HCT116 (cell line): ENCODE data around the gene KLRC3. TPM values are rescaled to one million over a fixed set of nuclear protein-coding genes. Genes with fewer than 3 reads are reported as not detected.
A peak's percentile ranks its signal among the peaks of the same experiment; 100 is the strongest.

ENCODE experiments used
- ATAC-seq: fragments of 200-7000 bp; cut with Tn5 transposase; 2 replicates; pipeline ENCODE4 v1.9.1; 2020; ENCODE audit warnings: mild to moderate bottlenecking, moderate library complexity
- BruUV-seq: library from RNA; stranded (reverse); fragments of 400-500 nt; replicated peaks from 2 replicates; lab custom pipeline; 2021; lab: Mats Ljungman, UMichigan
- CTCF ChIA-PET: fragments of 300-600 bp; sonication (Branson Sonifier 250); formaldehyde crosslinking; loops from one replicate; lab custom pipeline; 2021; ENCODE audit warnings: antibody characterized with exemption; lab: Charles Lee
- POLR2A ChIA-PET: fragments of 300-600, 350-600 bp; sonication (Branson Sonifier 250); formaldehyde crosslinking; loops from one replicate; lab custom pipeline; 2021; ENCODE audit warnings: antibody characterized with exemption; lab: Charles Lee
- RAD21 ChIA-PET, 2 experiments: fragments of 300-600 bp; sonication (Branson Sonifier 250); formaldehyde crosslinking; loops; one replicate each; lab custom pipeline; 2023; ENCODE audit warnings: low total read pairs in 2 of 2; ENCODE audit not compliant: uncharacterized antibody in 2 of 2, unreplicated experiment in 2 of 2, low non-redundant PET in 1 of 2; lab: Charles Lee
- DNase-seq: peaks from one replicate; pipeline ENCODE4 v3.0.0-alpha.2; 2010; ENCODE audit warnings: low read depth, low spot score
- H2AFZ ChIP-seq: fragments of 200-600 bp; shearing (Covaris generic), sonication (generic); 2 replicates; pipeline ENCODE4 v1.6.1; 2017; ENCODE audit warnings: low read depth, mixed run types, mixed read lengths, antibody characterized with exemption, low read length; ENCODE audit not compliant: poor library complexity, severe bottlenecking
- H3K27ac ChIP-seq: 2 replicates; pipeline ENCODE4 v1.5.1; 2012; ENCODE audit warnings: low read depth, low read length
- H3K27me3 ChIP-seq: fragments of 200-600 bp; sonication (generic); 2 replicates; pipeline ENCODE4 v1.6.1; 2016; ENCODE audit warnings: mixed run types, low read length, mixed read lengths; ENCODE audit not compliant: insufficient read depth
- H3K36me3 ChIP-seq, 2 experiments: fragments of 200-500 bp in 1 of 2; fragments of 200-600 bp in 1 of 2; sonication (Bioruptor generic) in 1 of 2; sonication (generic) in 1 of 2; 2 replicates each; pipeline versions ENCODE4 v1.5.1 to v1.6.1; 2014 to 2016; ENCODE audit warnings: low read length in 2 of 2, inconsistent platforms in 1 of 2, mixed read lengths in 1 of 2, mixed run types in 1 of 2; ENCODE audit not compliant: insufficient read depth in 2 of 2, control insufficient read depth in 1 of 2
- H3K4me1 ChIP-seq, 2 experiments: fragments of 200-600 bp in 1 of 2; sonication (generic) in 1 of 2; 2 replicates each; pipeline versions ENCODE4 v1.5.1 to v1.6.1; 2012 to 2017; ENCODE audit warnings: low read length in 2 of 2, inconsistent platforms in 1 of 2, mild to moderate bottlenecking in 1 of 2, mixed read lengths in 1 of 2, mixed run types in 1 of 2, moderate library complexity in 1 of 2; ENCODE audit not compliant: insufficient read depth in 2 of 2, control insufficient read depth in 1 of 2
- H3K4me2 ChIP-seq: fragments of 200-600 bp; sonication (generic); 2 replicates; pipeline ENCODE4 v1.6.1; 2017; ENCODE audit warnings: mixed run types, low read length, mixed read lengths
- H3K4me3 ChIP-seq, 2 experiments: fragments of 200-600 bp in 1 of 2; sonication (generic) in 1 of 2; replicated peaks in 1 of 2; 2 replicates each; pipeline ENCODE4 v1.5.1; 2011 to 2016; ENCODE audit warnings: low read length in 2 of 2, control low read depth in 1 of 2, low read depth in 1 of 2, mild to moderate bottlenecking in 1 of 2, mixed read lengths in 1 of 2, mixed run types in 1 of 2
- H3K79me2 ChIP-seq: fragments of 200-600 bp; sonication (generic); 2 replicates; pipeline ENCODE4 v1.6.1; 2017; ENCODE audit warnings: mild to moderate bottlenecking, mixed run types, low read length, moderate library complexity, mixed read lengths; ENCODE audit not compliant: insufficient read depth
- H3K9ac ChIP-seq: fragments of 200-600 bp; sonication (generic); 2 replicates; pipeline ENCODE4 v1.6.1; 2016; ENCODE audit warnings: low read length, mixed read lengths
- H3K9me2 ChIP-seq: fragments of 200-600 bp; sonication (generic), shearing (Covaris generic); 2 replicates; pipeline ENCODE4 v1.6.1; 2017; ENCODE audit warnings: mixed run types, mild to moderate bottlenecking, moderate library complexity; ENCODE audit not compliant: insufficient read depth
- H3K9me3 ChIP-seq, 2 experiments: fragments of 200-500 bp in 1 of 2; fragments of 200-600 bp in 1 of 2; sonication (Bioruptor generic) in 1 of 2; sonication (generic) in 1 of 2; 2 replicates each; pipeline ENCODE4 v1.6.1; 2014 to 2017; ENCODE audit warnings: low read length in 2 of 2, mixed read lengths in 2 of 2, inconsistent platforms in 1 of 2, low read depth in 1 of 2, mild to moderate bottlenecking in 1 of 2, mixed run types in 1 of 2, moderate library complexity in 1 of 2; ENCODE audit not compliant: control insufficient read depth in 1 of 2, insufficient read depth in 1 of 2
- H4K20me1 ChIP-seq: fragments of 200-600 bp; sonication (generic), shearing (Covaris generic); 2 replicates; pipeline ENCODE4 v1.6.1; 2017; ENCODE audit warnings: mixed run types, mild to moderate bottlenecking, moderate library complexity; ENCODE audit not compliant: insufficient read depth
- CTCF ChIP-seq, 3 experiments: fragments of 200-600 bp in 1 of 3; sonication (generic) in 1 of 3; IDR thresholded peaks in 2 of 3; conservative IDR thresholded peaks in 1 of 3; 2 replicates each; pipeline ENCODE4 v1.5.1; 2012 to 2017; ENCODE audit warnings: low read depth in 2 of 3, low read length in 2 of 3, antibody characterized with exemption in 1 of 3, borderline replicate concordance in 1 of 3, control low read depth in 1 of 3, mild to moderate bottlenecking in 1 of 3, mixed read lengths in 1 of 3, mixed run types in 1 of 3, moderate library complexity in 1 of 3; ENCODE audit not compliant: insufficient read depth in 1 of 3
- EZH2phosphoT487 ChIP-seq: fragments of 200-600 bp; IDR thresholded peaks from 2 replicates; pipeline ENCODE4 v1.6.1; 2018; ENCODE audit warnings: antibody characterized with exemption, borderline replicate concordance
- SP1 ChIP-seq: IDR thresholded peaks from 2 replicates; pipeline ENCODE4 v1.6.1; 2012; ENCODE audit warnings: low read depth
- intact Hi-C: fragments of 100-400 bp; cut with micrococcal nuclease; formaldehyde crosslinking; loops from 2 replicates; pipeline ENCODE4 v1.10.0; 2022
- total RNA-seq: library from RNA; stranded (reverse); gene quantifications from one replicate; pipeline ENCODE4 v1.2.1, GENCODE V29; 2021; ENCODE audit not compliant: unreplicated experiment

The KLRC3 gene
- total RNA-seq, 1 experiment from 2014 or later, result 1.8 TPM

- Histone ChIP-seq H3K27me3 (no peaks in the 10 kb centered on the region), H3K9me2 (no peaks in the 10 kb centered on the region), H3K79me2 (no peaks in the 10 kb centered on the region), H3K4me3 (peak overlapping the region; percentile 71 to 74), H3K4me1 (peaks cover 35 to 53% of the 10 kb centered on the region in 2 experiments; a peak in 3 of 4 replicates), H3K27ac (peak overlapping the region; percentile 89), H3K9me3 (peaks cover 0 to 7% of the 10 kb centered on the region in 2 experiments; a peak in 2 of 4 replicates), H3K9ac (peak overlapping the region; percentile 65), H3K36me3 (no peaks in the 10 kb centered on the region), H4K20me1 (no peaks in the 10 kb centered on the region), H3K4me2 (peak overlapping the region; percentile 90), H2AFZ (peak overlapping the region; percentile 67)
- POLR2A ChIA-PET, result interaction anchor here (0.6 to 1.5 kb wide), 3 partner anchors 8 to 182 kb away, joined by 3 to 4 read pairs (median 3); no protein-coding TSS in a partner anchor
- CTCF ChIA-PET, result interaction anchor here (0.9 to 3.1 kb wide), 7 partner anchors 27 to 384 kb away, joined by 3 to 29 read pairs (median 6); no protein-coding TSS in a partner anchor
- intact Hi-C loops, result no loop called here
- BruUV-seq, result no TSS peak
- peak; percentile 26 for DNase-seq
- peak; percentile 28 for ATAC-seq
- TF ChIP-seq EZH2phosphoT487, result no peak
- peak in 2 of 3 experiments; percentile 44 to 50; a peak in 4 of 6 replicates for TF ChIP-seq CTCF (IDR thresholded peaks at IDR 0.05 in 2 of 3, conservative IDR thresholded peaks at IDR 0.05 in 1 of 3; ENCODE audit: borderline replicate concordance in 1 of 3, insufficient read depth in 1 of 3, low read depth in 2 of 3, low read length in 2 of 3)
- 0 out of 2 replicates have a peak, but pooled peaks have one; percentile 1 for TF ChIP-seq SP1
- RAD21 ChIA-PET, result interaction anchor here in 1 of 2 experiments (0.6 kb wide), 1 partner anchor 23 kb away, joined by 5 read pairs; no protein-coding TSS in a partner anchor
Measured at GRCh38 chr12:10365696-10366405, 54.5 kb downstream of the KLRC3 start.
